Lung (tissue), 12 donors: ENCODE measurements around the gene RTN4RL2. TPM values are rescaled to one million over a fixed set of nuclear protein-coding genes. Genes with fewer than 3 reads are reported as not detected.
A peak's percentile ranks its signal among the peaks of the same experiment; 100 is the strongest.

Experiments
- ATAC-seq: fragments of 200-7000 bp; cut with Tn5 transposase; one replicate; pipeline ENCODE4 v1.9.1; 2020; ENCODE audit warnings: moderate number of reproducible peaks; ENCODE audit not compliant: insufficient read depth, low FRiP score
- DNase-seq, 3 donors: peaks; one replicate each; pipeline ENCODE4 v3.0.0-alpha.2; 2013 to 2017
- H3K27ac ChIP-seq, 2 donors: one replicate each; pipeline ENCODE4 v1.5.1; 2013; ENCODE audit warnings: mild to moderate bottlenecking in 2 of 2, moderate library complexity in 2 of 2, control low read depth in 1 of 2, inconsistent platforms in 1 of 2, low read depth in 1 of 2, low read length in 1 of 2
- H3K27me3 ChIP-seq, 3 donors: one replicate each; pipeline ENCODE4 v1.5.1; 2013; ENCODE audit warnings: low read length in 2 of 3; ENCODE audit not compliant: control insufficient read depth in 3 of 3, insufficient read depth in 3 of 3
- H3K36me3 ChIP-seq, 4 donors: one replicate each; pipeline ENCODE4 v1.5.1; 2013; ENCODE audit warnings: low read length in 4 of 4, mild to moderate bottlenecking in 1 of 4, moderate library complexity in 1 of 4; ENCODE audit not compliant: control insufficient read depth in 4 of 4, insufficient read depth in 4 of 4
- H3K4me1 ChIP-seq, 5 donors: one replicate each; pipeline ENCODE4 v1.5.1; 2013; ENCODE audit warnings: low read length in 5 of 5, mild to moderate bottlenecking in 2 of 5, moderate library complexity in 1 of 5; ENCODE audit not compliant: control insufficient read depth in 5 of 5, insufficient read depth in 5 of 5
- H3K4me3 ChIP-seq: one replicate; pipeline ENCODE4 v1.5.1; 2013; ENCODE audit warnings: mild to moderate bottlenecking, control low read depth, moderate library complexity
- H3K9ac ChIP-seq, 2 donors: one replicate each; pipeline ENCODE4 v1.5.1; 2013; ENCODE audit warnings: low read length in 2 of 2, control low read depth in 1 of 2; ENCODE audit not compliant: insufficient read depth in 1 of 2
- H3K9me3 ChIP-seq, 4 donors: one replicate each; pipeline ENCODE4 v1.5.1; 2013; ENCODE audit warnings: low read length in 3 of 4, mild to moderate bottlenecking in 1 of 4, moderate library complexity in 1 of 4; ENCODE audit not compliant: control insufficient read depth in 4 of 4, insufficient read depth in 3 of 4
- WGBS, 2 donors: extraction: QIAGEN DNeasy Blood & Tissue Kit; methylation state at CpG; one replicate each; pipeline ENCODE4 v1.1.7; 2013; 5-methylcytosine and 5-hydroxymethylcytosine counted together
- polyA plus RNA-seq, 2 donors: library from polyadenylated mRNA; stranded (reverse); fragments of 200-250 nt; gene quantifications; one replicate each; pipeline ENCODE4 v1.2.1, GENCODE V29; 2013
- total RNA-seq, 2 donors: library from RNA; depleted of rRNA in 1 of 2; stranded (reverse); fragments of >200 nt in 1 of 2; gene quantifications; one replicate each; pipeline ENCODE4 v1.2.1, GENCODE V29; 2014 to 2021
- TF ChIP-seq, protein P1 (sequence below): IDR thresholded peaks from 2 replicates; pipeline ENCODE4 v1.5.1; 2012; ENCODE audit warnings: mild to moderate bottlenecking; ENCODE audit errors: control extremely low read depth, extremely low read depth
- donor health status: control.
- donor health status: control.
- donor health status: Bipolar disorder and iron deficiency.
- donor health status: healthy.
- donor health status: DM: yes; HTN: yes; CAD: no.

Gene RTN4RL2
- total and polyA plus RNA-seq, 4 donors = 0.31 to 4.8 (median 1.6) TPM

DNA sequence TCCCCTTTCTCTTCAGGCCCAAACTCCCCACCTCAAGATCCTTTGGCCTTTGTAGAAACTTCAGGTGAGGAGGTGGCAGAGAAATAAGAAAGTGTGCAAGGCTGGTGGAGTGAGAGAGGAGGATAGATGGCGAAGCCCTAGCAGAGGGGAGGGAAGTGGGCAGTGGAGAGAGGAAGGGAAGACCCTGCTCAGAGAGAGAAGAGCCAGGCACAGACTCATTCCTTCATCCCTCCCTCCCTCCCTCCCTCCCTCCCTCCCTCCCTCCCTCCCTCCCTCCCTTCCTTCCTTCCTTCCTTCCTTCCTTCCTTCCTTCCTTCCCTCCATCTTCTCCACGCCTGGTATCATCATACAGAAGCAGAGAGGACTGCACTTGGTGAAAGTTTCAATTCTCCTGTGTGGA is 21.0 kb downstream of the RTN4RL2 start:
- TF ChIP-seq, protein P1, sequence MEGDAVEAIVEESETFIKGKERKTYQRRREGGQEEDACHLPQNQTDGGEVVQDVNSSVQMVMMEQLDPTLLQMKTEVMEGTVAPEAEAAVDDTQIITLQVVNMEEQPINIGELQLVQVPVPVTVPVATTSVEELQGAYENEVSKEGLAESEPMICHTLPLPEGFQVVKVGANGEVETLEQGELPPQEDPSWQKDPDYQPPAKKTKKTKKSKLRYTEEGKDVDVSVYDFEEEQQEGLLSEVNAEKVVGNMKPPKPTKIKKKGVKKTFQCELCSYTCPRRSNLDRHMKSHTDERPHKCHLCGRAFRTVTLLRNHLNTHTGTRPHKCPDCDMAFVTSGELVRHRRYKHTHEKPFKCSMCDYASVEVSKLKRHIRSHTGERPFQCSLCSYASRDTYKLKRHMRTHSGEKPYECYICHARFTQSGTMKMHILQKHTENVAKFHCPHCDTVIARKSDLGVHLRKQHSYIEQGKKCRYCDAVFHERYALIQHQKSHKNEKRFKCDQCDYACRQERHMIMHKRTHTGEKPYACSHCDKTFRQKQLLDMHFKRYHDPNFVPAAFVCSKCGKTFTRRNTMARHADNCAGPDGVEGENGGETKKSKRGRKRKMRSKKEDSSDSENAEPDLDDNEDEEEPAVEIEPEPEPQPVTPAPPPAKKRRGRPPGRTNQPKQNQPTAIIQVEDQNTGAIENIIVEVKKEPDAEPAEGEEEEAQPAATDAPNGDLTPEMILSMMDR = no peak
- Histone ChIP-seq H3K4me1 (peaks cover 4 to 21% (median 15%) of the 10 kb centered on the region in 5 donors), H3K4me3 (no peak overlapping the region), H3K9ac (no peak overlapping the region), H3K36me3 (peaks cover 0 to 6% (median 2%) of the 10 kb centered on the region in 4 donors), H3K27ac (no peak overlapping the region), H3K9me3 (peaks cover 0 to 5% (median 0%) of the 10 kb centered on the region in 4 donors), H3K27me3 (peaks cover 0 to 55% (median 25%) of the 10 kb centered on the region in 3 donors)
- DNase-seq (no peak), ATAC-seq (no peak)
- 42 to 61% methylated on average over 2 of the region's 2 CpGs for WGBS, 2 donors

DNA sequence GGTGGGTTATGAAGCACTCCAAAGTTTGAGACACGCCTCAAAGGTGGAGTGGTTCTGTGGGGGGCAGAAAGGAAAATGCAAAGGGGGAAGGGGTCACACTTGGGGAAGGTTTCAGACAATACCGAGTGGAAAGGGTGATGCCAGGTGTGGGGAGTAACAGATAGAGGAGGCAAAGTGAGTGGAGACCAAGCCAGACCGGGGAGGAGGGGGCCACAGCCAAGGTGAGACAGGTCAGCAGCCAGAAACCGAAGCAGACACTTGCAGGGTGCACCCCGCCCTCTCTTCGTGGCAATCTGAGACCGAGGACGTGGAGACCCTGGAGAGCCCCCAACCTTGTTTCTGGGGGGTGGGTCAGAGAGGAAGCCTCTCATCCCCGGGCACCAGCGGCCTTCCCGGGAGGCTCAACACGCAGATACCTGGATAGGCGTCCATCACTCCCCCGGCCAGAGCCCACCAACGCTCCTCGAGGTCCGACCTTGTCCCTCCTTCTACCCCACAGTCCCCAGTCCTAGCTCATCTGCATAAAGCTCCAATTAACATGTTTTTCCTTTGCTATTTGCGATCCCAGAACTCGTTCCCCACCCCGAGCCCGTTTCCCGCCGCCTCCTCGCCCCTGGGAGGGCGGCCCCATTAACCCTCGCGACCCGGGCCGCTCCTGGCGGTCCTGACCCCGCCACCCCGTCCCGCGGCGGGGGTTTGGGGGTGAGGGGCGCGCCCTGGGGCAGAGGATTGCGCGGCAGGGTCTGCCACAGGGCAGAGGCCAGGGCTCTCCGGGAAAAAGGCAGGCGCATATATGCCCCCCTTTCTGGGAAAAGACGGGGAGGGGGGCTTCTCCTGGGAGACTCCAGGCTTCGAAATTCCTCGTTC is 21.8 kb downstream of the RTN4RL2 start:
- no peak for DNase-seq
- Histone ChIP-seq H3K4me3 (no peak overlapping the region), H3K27ac (no peak overlapping the region)

DNA sequence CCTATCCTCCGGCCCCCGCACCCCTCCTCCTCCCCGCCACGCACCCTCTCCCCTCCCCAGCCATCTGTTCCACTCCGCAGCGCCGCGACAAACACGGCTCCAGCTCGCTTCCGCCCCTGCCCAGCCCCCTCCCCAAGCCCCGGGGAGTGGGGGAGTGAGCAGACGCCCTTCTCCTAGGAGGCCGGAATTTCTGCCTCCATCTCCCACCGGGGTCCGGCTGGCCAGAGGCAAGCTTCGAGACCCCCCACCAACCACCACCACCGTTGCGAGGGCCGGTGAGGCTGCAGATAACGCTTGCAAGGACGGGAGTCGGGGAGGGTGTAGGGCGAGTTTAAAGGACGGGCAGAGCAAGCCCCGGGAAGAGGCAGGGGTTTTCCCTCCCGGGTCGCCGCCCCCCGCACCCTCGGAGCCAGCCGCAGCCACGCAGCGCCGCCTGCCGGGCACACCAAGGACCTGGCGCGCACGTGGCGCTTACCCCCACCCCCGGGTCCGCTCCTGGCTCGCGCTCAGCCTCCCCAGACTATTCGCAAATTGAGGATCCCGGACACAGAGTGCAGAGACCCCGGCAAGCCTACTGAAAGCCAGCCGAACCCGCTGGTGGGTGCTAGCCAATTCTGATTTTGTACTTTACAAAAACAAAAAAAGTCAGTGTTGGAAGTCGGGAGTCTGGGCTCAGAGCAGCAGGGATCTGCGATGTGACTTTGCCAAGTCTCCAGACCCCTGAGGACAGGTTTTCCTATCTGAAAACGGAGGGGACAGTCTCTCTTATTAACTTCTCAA is 22.6 kb downstream of the RTN4RL2 start:
- Histone ChIP-seq H3K27ac (no peak overlapping the region), H3K4me1 (peaks cover 4 to 14% (median 8%) of the 10 kb centered on the region in 5 donors), H3K36me3 (peaks cover 0 to 16% (median 2%) of the 10 kb centered on the region in 4 donors), H3K9ac (no peak overlapping the region), H3K9me3 (peaks cover 0 to 5% (median 0%) of the 10 kb centered on the region in 4 donors), H3K4me3 (no peak overlapping the region), H3K27me3 (peaks cover 0 to 44% (median 25%) of the 10 kb centered on the region in 3 donors)
- peak; percentile 58 to 77 (median 76) for DNase-seq
- TF ChIP-seq, protein P1 = peak; percentile 33
- WGBS, 2 donors = 3% methylated on average over 33 to 52 of the region's 52 CpGs
- ATAC-seq = peak; percentile 66

More for the DNA sequence above, 21.8 kb downstream of the RTN4RL2 start:
- H3K9ac ChIP-seq = no peak overlapping the region
- 21 to 24% methylated on average over 42 to 44 of the region's 44 CpGs for WGBS, 2 donors
- TF ChIP-seq, protein P1 = no peak
- peaks cover 4 to 14% (median 8%) of the 10 kb centered on the region in 5 donors for H3K4me1 ChIP-seq
- peaks cover 0 to 50% (median 25%) of the 10 kb centered on the region in 3 donors for H3K27me3 ChIP-seq
- no peak for ATAC-seq
- H3K36me3 ChIP-seq = peaks cover 0 to 10% (median 2%) of the 10 kb centered on the region in 4 donors
- H3K9me3 ChIP-seq = peaks cover 0 to 5% (median 0%) of the 10 kb centered on the region in 4 donors
